Skeletal muscle satellite cell (primary cell): ENCODE results near the gene IFITM10. TPM values are rescaled to one million over a fixed set of nuclear protein-coding genes. Genes with fewer than 3 reads are reported as not detected.

Experiments
- H3K27me3 ChIP-seq: 2 replicates; pipeline ENCODE4 v1.7.0; 2013; ENCODE audit warnings: low read length; ENCODE audit not compliant: control insufficient read depth, insufficient read depth
- H3K36me3 ChIP-seq: 2 replicates; pipeline ENCODE4 v1.7.0; 2013; ENCODE audit warnings: mild to moderate bottlenecking, control low read depth, low read length; ENCODE audit not compliant: insufficient read depth
- H3K4me1 ChIP-seq: 2 replicates; pipeline ENCODE4 v1.7.0; 2013; ENCODE audit warnings: low read length; ENCODE audit not compliant: control insufficient read depth, insufficient read depth
- H3K4me2 ChIP-seq: 2 replicates; pipeline ENCODE4 v1.7.0; 2013; ENCODE audit warnings: mild to moderate bottlenecking, low read length
- H3K4me3 ChIP-seq: 2 replicates; pipeline ENCODE4 v1.7.0; 2013; ENCODE audit warnings: low read length
- H3K9ac ChIP-seq: 2 replicates; pipeline ENCODE4 v1.7.0; 2013; ENCODE audit warnings: mild to moderate bottlenecking, low read depth, low read length, moderate library complexity
- H3K9me3 ChIP-seq: replicated peaks from 2 replicates; pipeline ENCODE4 v1.7.0; 2013; ENCODE audit warnings: mild to moderate bottlenecking, control low read depth, low read length
- total RNA-seq: library from RNA; depleted of rRNA; stranded (reverse); fragments of >200 nt; gene quantifications from 2 replicates; pipeline ENCODE4 v1.2.3, GENCODE V29; 2012; rRNA removed

Gene IFITM10
- 2.4 and 8.4 TPM in 2 replicates for total RNA-seq

GRCh38 chr11:1750481-1750839 lies at the start of gene IFITM10:
IFITM10 (minus strand) TSS chr11:1750595; CDS start chr11:1750442, 153 bp downstream.
- Histone ChIP-seq H3K4me3 (peak within 1 kb of the TSS; percentile 80), H3K27me3 (no peaks in the 10 kb centered on the region), H3K9me3 (no peaks in the 10 kb centered on the region), H3K4me2 (peak within 1 kb of the TSS; percentile 88), H3K36me3 (peaks cover 33% of the 10 kb centered on the region), H3K4me1 (peaks cover 50% of the 10 kb centered on the region), H3K9ac (peak within 1 kb of the TSS; percentile 77)

- H3K36me3 ChIP-seq: no peaks in the 10 kb centered on the region
- H3K4me3 ChIP-seq: no peak overlapping the region
- peaks cover 29% of the 10 kb centered on the region for H3K27me3 ChIP-seq
- H3K9me3 ChIP-seq: no peaks in the 10 kb centered on the region
- H3K4me1 ChIP-seq: no peaks in the 10 kb centered on the region
- H3K9ac ChIP-seq: no peak overlapping the region
- H3K4me2 ChIP-seq: no peak overlapping the region
Observed at GRCh38 chr11:1797391-1798125, 47.2 kb upstream of the IFITM10 start.

GRCh38 chr11:1796413-1797011 lies 46.1 kb upstream of the IFITM10 start:
- H3K9ac ChIP-seq: no peak overlapping the region
- no peaks in the 10 kb centered on the region for H3K36me3 ChIP-seq
- H3K27me3 ChIP-seq: peaks cover 35% of the 10 kb centered on the region
- H3K4me3 ChIP-seq: no peak overlapping the region
- no peak overlapping the region for H3K4me2 ChIP-seq
- H3K4me1 ChIP-seq: no peaks in the 10 kb centered on the region
- no peaks in the 10 kb centered on the region for H3K9me3 ChIP-seq

- peak overlapping the region; percentile 20 for H3K4me3 ChIP-seq
- no peaks in the 10 kb centered on the region for H3K4me1 ChIP-seq
- H3K4me2 ChIP-seq: peak overlapping the region; percentile 58
- no peak overlapping the region for H3K9ac ChIP-seq
- H3K27me3 ChIP-seq: peaks cover 32% of the 10 kb centered on the region
- no peaks in the 10 kb centered on the region for H3K9me3 ChIP-seq
- no peaks in the 10 kb centered on the region for H3K36me3 ChIP-seq
Observed at GRCh38 chr11:1793081-1793480, 42.7 kb upstream of the IFITM10 start.

- Histone ChIP-seq H3K9ac (no peak overlapping the region), H3K9me3 (no peaks in the 10 kb centered on the region), H3K36me3 (no peaks in the 10 kb centered on the region), H3K4me2 (no peak overlapping the region), H3K4me1 (no peaks in the 10 kb centered on the region), H3K4me3 (no peak overlapping the region), H3K27me3 (peaks cover 31% of the 10 kb centered on the region)
Observed at GRCh38 chr11:1792461-1792860, 42.1 kb upstream of the IFITM10 start.

GRCh38 chr11:1791912-1792311 lies 41.5 kb upstream of the IFITM10 start:
- no peaks in the 10 kb centered on the region for H3K9me3 ChIP-seq
- H3K9ac ChIP-seq: no peak overlapping the region
- peaks cover 30% of the 10 kb centered on the region for H3K27me3 ChIP-seq
- no peaks in the 10 kb centered on the region for H3K4me1 ChIP-seq
- no peaks in the 10 kb centered on the region for H3K36me3 ChIP-seq
- H3K4me2 ChIP-seq: no peak overlapping the region
- H3K4me3 ChIP-seq: no peak overlapping the region

- H3K4me3 ChIP-seq: no peak overlapping the region
Observed at GRCh38 chr11:1786466-1786865, 36.1 kb upstream of the IFITM10 start.

GRCh38 chr11:1785749-1786413 lies 35.5 kb upstream of the IFITM10 start:
- Histone ChIP-seq H3K4me1 (no peaks in the 10 kb centered on the region), H3K4me2 (no peak overlapping the region), H3K9ac (no peak overlapping the region)

More at GRCh38 chr11:1786466-1786865, 36.1 kb upstream of the IFITM10 start:
- Histone ChIP-seq H3K4me1 (no peaks in the 10 kb centered on the region), H3K36me3 (no peaks in the 10 kb centered on the region), H3K9ac (no peak overlapping the region), H3K27me3 (peaks cover 11% of the 10 kb centered on the region), H3K4me2 (no peak overlapping the region), H3K9me3 (no peaks in the 10 kb centered on the region)

GRCh38 chr11:1784761-1785650 lies 34.6 kb upstream of the IFITM10 start:
- Histone ChIP-seq H3K9me3 (no peaks in the 10 kb centered on the region), H3K9ac (no peak overlapping the region), H3K27me3 (peaks cover 12% of the 10 kb centered on the region), H3K4me2 (no peak overlapping the region), H3K36me3 (no peaks in the 10 kb centered on the region), H3K4me3 (no peak overlapping the region), H3K4me1 (no peaks in the 10 kb centered on the region)

More at GRCh38 chr11:1785749-1786413, 35.5 kb upstream of the IFITM10 start:
- H3K4me3 ChIP-seq: no peak overlapping the region
- no peaks in the 10 kb centered on the region for H3K9me3 ChIP-seq
- H3K36me3 ChIP-seq: no peaks in the 10 kb centered on the region
- peaks cover 13% of the 10 kb centered on the region for H3K27me3 ChIP-seq

- Histone ChIP-seq H3K4me1 (no peaks in the 10 kb centered on the region), H3K27me3 (peaks cover 19% of the 10 kb centered on the region), H3K36me3 (no peaks in the 10 kb centered on the region), H3K4me3 (no peak overlapping the region), H3K9me3 (no peaks in the 10 kb centered on the region), H3K4me2 (no peak overlapping the region), H3K9ac (no peak overlapping the region)
Observed at GRCh38 chr11:1783725-1784529, 33.5 kb upstream of the IFITM10 start.
